GM19025 (cell line): ENCODE data around the gene GRAMD1B.

Experiments
- ATAC-seq: cut with Tn5 transposase; IDR thresholded peaks from one replicate; pipeline ENCODE4 v1.9.1; 2021; ENCODE audit warnings: mild to moderate bottlenecking, low read depth, moderate library complexity; ENCODE audit not compliant: unreplicated experiment

The GRAMD1B gene

GRCh38 chr11:123525511-123525918, 95.4 kb downstream of the GRAMD1B start:
- ATAC-seq = no peak

GRCh38 chr11:123526027-123526805, 96.1 kb downstream of the GRAMD1B start:
- no peak for ATAC-seq

GRCh38 chr11:123526918-123527317, 96.8 kb downstream of the GRAMD1B start:
- no peak for ATAC-seq

- no peak for ATAC-seq
Observed at GRCh38 chr11:123527526-123527925, 97.5 kb downstream of the GRAMD1B start.

GRCh38 chr11:123527947-123528346, 97.9 kb downstream of the GRAMD1B start:
- no peak for ATAC-seq

GRCh38 chr11:123531325-123531724, 101.3 kb downstream of the GRAMD1B start:
- no peak for ATAC-seq

- no peak for ATAC-seq
Observed at GRCh38 chr11:123532131-123532530, 102.1 kb downstream of the GRAMD1B start.

- ATAC-seq = no peak
Observed at GRCh38 chr11:123535401-123535800, 105.3 kb downstream of the GRAMD1B start.

GRCh38 chr11:123536690-123537437, 106.8 kb downstream of the GRAMD1B start:
- ATAC-seq = no peak

- no peak for ATAC-seq
Observed at GRCh38 chr11:123537726-123538125, 107.7 kb downstream of the GRAMD1B start.

GRCh38 chr11:123543797-123544196, 113.7 kb downstream of the GRAMD1B start:
- no peak for ATAC-seq

GRCh38 chr11:123544631-123545375, 114.7 kb downstream of the GRAMD1B start:
- ATAC-seq = no peak

- no peak for ATAC-seq
Observed at GRCh38 chr11:123545726-123546270, 115.7 kb downstream of the GRAMD1B start.

- no peak for ATAC-seq
Observed at GRCh38 chr11:123546515-123546914, 116.4 kb downstream of the GRAMD1B start.

GRCh38 chr11:123547180-123547579, 117.1 kb downstream of the GRAMD1B start:
- no peak for ATAC-seq

- no peak for ATAC-seq
Observed at GRCh38 chr11:123548774-123549173, 118.7 kb downstream of the GRAMD1B start.

- ATAC-seq = no peak
Observed at GRCh38 chr11:123549926-123550917, 120.2 kb downstream of the GRAMD1B start.

GRCh38 chr11:123551079-123551478, 121.0 kb downstream of the GRAMD1B start:
- ATAC-seq = no peak

- ATAC-seq = no peak
Observed at GRCh38 chr11:123556633-123557032, 126.6 kb downstream of the GRAMD1B start.
